ENCODE data around the gene C16orf54.
A peak's percentile ranks its signal among the peaks of the same experiment; 100 is the strongest.
"Not testable (repeated sequence)": the region's sequence is repeated elsewhere in the genome, so short reads cannot be mapped to it uniquely, and the experiment has no call there.

The C16orf54 gene

GRCh38 chr16:29702269-29702668, 43.5 kb downstream of the C16orf54 start:
- no peak for DNase-seq

- no peak for DNase-seq
These were observed 44.6 kb downstream of the C16orf54 start for GRCh38 chr16:29701214-29701555.

- peak; percentile 47 for DNase-seq
These were observed 45.4 kb downstream of the C16orf54 start for GRCh38 chr16:29700253-29700987.

- no peak for DNase-seq
These were observed 46.2 kb downstream of the C16orf54 start for GRCh38 chr16:29699324-29700219.

- DNase-seq, result no peak
These were observed 47.1 kb downstream of the C16orf54 start for GRCh38 chr16:29698484-29699323.

- DNase-seq, result no peak
These were observed 47.7 kb downstream of the C16orf54 start for GRCh38 chr16:29698042-29698441.

- DNase-seq, result no peak
These were observed 48.4 kb downstream of the C16orf54 start for GRCh38 chr16:29697391-29697790.

- DNase-seq, result no peak
These were observed 48.9 kb downstream of the C16orf54 start for GRCh38 chr16:29696881-29697331.

GRCh38 chr16:29695675-29696074, 50.1 kb downstream of the C16orf54 start:
- DNase-seq, result not testable (repeated sequence)

- DNase-seq, result no peak
These were observed 51.2 kb downstream of the C16orf54 start for GRCh38 chr16:29694384-29695195.

GRCh38 chr16:29692606-29693005, 53.2 kb downstream of the C16orf54 start:
- not testable (repeated sequence) for DNase-seq

All from GF-D8 (cell line).